Measurements from ENCODE around the gene ADD3. TPM values are rescaled to one million over a fixed set of nuclear protein-coding genes. Genes with fewer than 3 reads are reported as not detected.

Gene ADD3
- total RNA-seq, 2 donors from 2014 or later, result 139 to 143 TPM

- intact Hi-C loops (cut with DNase I, micrococcal nuclease), result no loop called here
- DNase-seq (no peak), ATAC-seq (no peak)
Measured at GRCh38 chr10:110179220-110179619, 171.4 kb downstream of the ADD3 start.

GRCh38 chr10:110181451-110181850 is 173.7 kb downstream of the ADD3 start:
- ATAC-seq, result no peak
- intact Hi-C loops (cut with DNase I, micrococcal nuclease), result no loop called here
- DNase-seq, result no peak

GRCh38 chr10:110181911-110182310 is 174.1 kb downstream of the ADD3 start:
- DNase-seq (no peak), ATAC-seq (no peak)
- intact Hi-C loops (cut with DNase I, micrococcal nuclease), result no loop called here

GRCh38 chr10:110184398-110184797 is 176.6 kb downstream of the ADD3 start:
- no peak for DNase-seq
- ATAC-seq, result no peak
- intact Hi-C loops (cut with DNase I, micrococcal nuclease), result no loop called here

Other genes starting within 250 kb of the ADD3 start
- gene XPNPEP1, start 84.5 kb upstream of the ADD3 start, total RNA-seq, result 100 to 1,000 TPM in 1 of 2 donors, 10 to 100 TPM in 1; 77.5 to 115 TPM
- 100 to 1,000 TPM; 134 to 154 TPM for gene MXI1, start 199.6 kb downstream of the ADD3 start, total RNA-seq